Activated T-helper 9 cell treated with anti-CD3 and anti-CD28 coated beads, Interleukin-2, amount 50 U/mL, for 16 hours (primary cell): ENCODE data around the gene PRR7.
"Not testable (repeated sequence)": the region's sequence is repeated elsewhere in the genome, so short reads cannot be mapped to it uniquely, and the experiment has no call there.

ENCODE experiments used
- DNase-seq: peaks from one replicate; pipeline ENCODE4 v3.0.0-alpha.2; 2020; ENCODE audit warnings: low read depth

PRR7 gene

GRCh38 chr5:177446200-177447065, at the start of gene PRR7:
Gene PRR7 (plus strand): TSS chr5:177446814. CDS start chr5:177455068, 8,254 bp downstream.
- DNase-seq = peak; percentile 64

- no peak for DNase-seq
Observed at GRCh38 chr5:177397875-177398390, 48.7 kb upstream of the PRR7 start.

GRCh38 chr5:177399997-177400868, 46.4 kb upstream of the PRR7 start, which contains the start of gene PFN3:
Gene PFN3 (minus strand): TSS chr5:177400661. CDS start chr5:177400576, 85 bp downstream.
- no peak for DNase-seq

- DNase-seq = peak; percentile 65
Observed at GRCh38 chr5:177402271-177403043, 44.2 kb upstream of the PRR7 start.

- peak; percentile 43 for DNase-seq
Observed at GRCh38 chr5:177403102-177403791, 43.4 kb upstream of the PRR7 start.

GRCh38 chr5:177403792-177404640, 42.6 kb upstream of the PRR7 start:
- peak; percentile 77 for DNase-seq

- no peak for DNase-seq
Observed at GRCh38 chr5:177404641-177405179, 41.9 kb upstream of the PRR7 start.

GRCh38 chr5:177405312-177405711, 41.3 kb upstream of the PRR7 start:
- DNase-seq = no peak

- DNase-seq = no peak
Observed at GRCh38 chr5:177405805-177406204, 40.8 kb upstream of the PRR7 start.

- DNase-seq = no peak
Observed at GRCh38 chr5:177409043-177409801, 37.4 kb upstream of the PRR7 start, which contains the start of gene F12. Gene F12 (minus strand): TSS chr5:177409564. CDS start chr5:177409527, 37 bp downstream.

- DNase-seq = no peak
Observed at GRCh38 chr5:177410575-177410974, 36.0 kb upstream of the PRR7 start.

GRCh38 chr5:177412603-177413233, 33.9 kb upstream of the PRR7 start:
- DNase-seq = no peak

GRCh38 chr5:177414481-177414880, 32.1 kb upstream of the PRR7 start:
- DNase-seq = no peak

GRCh38 chr5:177417081-177417480, 29.5 kb upstream of the PRR7 start:
- not testable (repeated sequence) for DNase-seq

GRCh38 chr5:177419046-177419445, 27.6 kb upstream of the PRR7 start:
- no peak for DNase-seq

GRCh38 chr5:177420472-177420871, 26.1 kb upstream of the PRR7 start:
- not testable (repeated sequence) for DNase-seq

- DNase-seq = no peak
Observed at GRCh38 chr5:177421062-177421798, 25.4 kb upstream of the PRR7 start.

- DNase-seq = no peak
Observed at GRCh38 chr5:177423671-177424070, 22.9 kb upstream of the PRR7 start.
